Lung microvascular endothelial cell (primary cell): ENCODE data around the gene LRRC45. TPM values are rescaled to one million over a fixed set of nuclear protein-coding genes. Genes with fewer than 3 reads are reported as not detected.

Experiments
- DNase-seq, 2 donors: peaks; one replicate each; pipeline versions ENCODE4 v3.0.0 to v3.0.0-alpha.2; 2010; ENCODE audit warnings: low read depth in 2 of 2
- total RNA-seq: library from RNA; depleted of rRNA; stranded (reverse); fragments of >200 nt; gene quantifications from 2 replicates; pipeline ENCODE4 v1.2.1, GENCODE V29; 2014

The LRRC45 gene
- total RNA-seq, 1 donor from 2014 or later: 8.3 TPM

- no peak for DNase-seq
Observed at GRCh38 chr17:82007228-82007494, 15.9 kb upstream of the LRRC45 start.

- no peak for DNase-seq
Observed at GRCh38 chr17:82007495-82008257, 15.4 kb upstream of the LRRC45 start.

- DNase-seq: no peak
Observed at GRCh38 chr17:82008258-82008940, 14.7 kb upstream of the LRRC45 start.

GRCh38 chr17:82008941-82009405 is 14.1 kb upstream of the LRRC45 start:
- DNase-seq: no peak

- DNase-seq: no peak
Observed at GRCh38 chr17:82009413-82009812, 13.7 kb upstream of the LRRC45 start.

- DNase-seq: no peak
Observed at GRCh38 chr17:82010575-82011525, 12.3 kb upstream of the LRRC45 start.

GRCh38 chr17:82011617-82012187 is 11.4 kb upstream of the LRRC45 start:
- DNase-seq: no peak

- no peak for DNase-seq
Observed at GRCh38 chr17:82012261-82012639, 10.9 kb upstream of the LRRC45 start.

GRCh38 chr17:82012640-82013295 is 10.3 kb upstream of the LRRC45 start:
- DNase-seq: no peak

GRCh38 chr17:82013341-82013740 is 9.8 kb upstream of the LRRC45 start:
- DNase-seq: peak in 1 of 2 donors; percentile 48

GRCh38 chr17:82013772-82014321 is 9.3 kb upstream of the LRRC45 start:
- DNase-seq: no peak

GRCh38 chr17:82014432-82014831 is 8.7 kb upstream of the LRRC45 start:
- no peak for DNase-seq

- DNase-seq: no peak
Observed at GRCh38 chr17:82014971-82015310, 8.2 kb upstream of the LRRC45 start.

- DNase-seq: no peak
Observed at GRCh38 chr17:82015311-82015971, 7.7 kb upstream of the LRRC45 start.

GRCh38 chr17:82016061-82016874 is 6.8 kb upstream of the LRRC45 start:
- DNase-seq: no peak

- no peak for DNase-seq
Observed at GRCh38 chr17:82016875-82017459, 6.1 kb upstream of the LRRC45 start.

- no peak for DNase-seq
Observed at GRCh38 chr17:82017612-82018151, 5.4 kb upstream of the LRRC45 start.

GRCh38 chr17:82018152-82018988 is 4.7 kb upstream of the LRRC45 start:
- DNase-seq: no peak
